ENCODE results near the gene HRAS. TPM values are rescaled to one million over a fixed set of nuclear protein-coding genes. Genes with fewer than 3 reads are reported as not detected.

HRAS gene
- total and polyA plus RNA-seq, 2 of the 13 experiments (the other 11 are each of a cell fraction or from before 2014, with no cell fraction given) = 32.9 to 50.0 TPM

- TF ChIP-seq ZNF746 (CRISPR knock-in tag; IDR thresholded peaks at IDR 0.05) = no peak
- peak; percentile 81 for TF ChIP-seq POGK (CRISPR knock-in tag; conservative IDR thresholded peaks at IDR 0.05)
- no peak for TF ChIP-seq DMTF1 (CRISPR knock-in tag; IDR thresholded peaks at IDR 0.05)
- TF ChIP-seq PBX3 (CRISPR knock-in tag; IDR thresholded peaks at IDR 0.05; ENCODE audit: borderline replicate concordance) = no peak
- peak; percentile 88 for TF ChIP-seq PHF20 (CRISPR knock-in tag; IDR thresholded peaks at IDR 0.05)
- 0 out of 2 replicates have a peak, but pooled peaks have one; percentile 44 for TF ChIP-seq ISX (CRISPR knock-in tag; conservative IDR thresholded peaks at IDR 0.05)
- TF ChIP-seq ZNF7 (CRISPR knock-in tag; IDR thresholded peaks at IDR 0.05) = no peak
- no peak; the same call in 1 of the 2 replicates for TF ChIP-seq ZNF367 (CRISPR knock-in tag; IDR thresholded peaks at IDR 0.05; ENCODE audit: borderline replicate concordance)
- peak; percentile 97 for TF ChIP-seq ARID4A (CRISPR knock-in tag; IDR thresholded peaks at IDR 0.05; ENCODE audit: borderline replicate concordance)
- TF ChIP-seq ZNF639 (CRISPR knock-in tag; conservative IDR thresholded peaks at IDR 0.05) = 0 out of 2 replicates have a peak, but pooled peaks have one; percentile 27
- TF ChIP-seq ZNF343 (CRISPR knock-in tag; IDR thresholded peaks at IDR 0.05) = peak; percentile 96; the same call in 1 of the 2 replicates
- TF ChIP-seq KDM3A (CRISPR knock-in tag; IDR thresholded peaks at IDR 0.05; ENCODE audit: low read depth) = peak; percentile 44; the same call in 1 of the 2 replicates
- TF ChIP-seq SRF (IDR thresholded peaks at IDR 0.05; ENCODE audit: low read depth, low read length) = peak; percentile 91
- TF ChIP-seq KLF6 (CRISPR knock-in tag; IDR thresholded peaks at IDR 0.05) = peak; percentile 56
Observed at GRCh38 chr11:506238-506994, 29.0 kb downstream of the HRAS start (continued).
